Stimulated activated CD8-positive, alpha-beta memory T cell treated with anti-CD3 and anti-CD28 coated beads, Interleukin-15, amount 100 ng/mL, for 48 hours (primary cell): ENCODE results near the gene ALG3.
A peak's percentile ranks its signal among the peaks of the same experiment; 100 is the strongest.

Source experiments
- DNase-seq, 2 donors: peaks; one replicate each; pipeline ENCODE4 v3.0.0-alpha.2; 2020; ENCODE audit warnings: low read depth in 2 of 2

Gene ALG3

GRCh38 chr3:184235381-184236032 lies 13.3 kb downstream of the ALG3 start:
- DNase-seq = no peak

- no peak for DNase-seq
These were observed 13.9 kb downstream of the ALG3 start for GRCh38 chr3:184234671-184235380.

GRCh38 chr3:184234224-184234623 lies 14.5 kb downstream of the ALG3 start:
- no peak for DNase-seq

- no peak for DNase-seq
These were observed 15.5 kb downstream of the ALG3 start for GRCh38 chr3:184233127-184233843.

- no peak for DNase-seq
These were observed 17.1 kb downstream of the ALG3 start for GRCh38 chr3:184231671-184232070.

DNA sequence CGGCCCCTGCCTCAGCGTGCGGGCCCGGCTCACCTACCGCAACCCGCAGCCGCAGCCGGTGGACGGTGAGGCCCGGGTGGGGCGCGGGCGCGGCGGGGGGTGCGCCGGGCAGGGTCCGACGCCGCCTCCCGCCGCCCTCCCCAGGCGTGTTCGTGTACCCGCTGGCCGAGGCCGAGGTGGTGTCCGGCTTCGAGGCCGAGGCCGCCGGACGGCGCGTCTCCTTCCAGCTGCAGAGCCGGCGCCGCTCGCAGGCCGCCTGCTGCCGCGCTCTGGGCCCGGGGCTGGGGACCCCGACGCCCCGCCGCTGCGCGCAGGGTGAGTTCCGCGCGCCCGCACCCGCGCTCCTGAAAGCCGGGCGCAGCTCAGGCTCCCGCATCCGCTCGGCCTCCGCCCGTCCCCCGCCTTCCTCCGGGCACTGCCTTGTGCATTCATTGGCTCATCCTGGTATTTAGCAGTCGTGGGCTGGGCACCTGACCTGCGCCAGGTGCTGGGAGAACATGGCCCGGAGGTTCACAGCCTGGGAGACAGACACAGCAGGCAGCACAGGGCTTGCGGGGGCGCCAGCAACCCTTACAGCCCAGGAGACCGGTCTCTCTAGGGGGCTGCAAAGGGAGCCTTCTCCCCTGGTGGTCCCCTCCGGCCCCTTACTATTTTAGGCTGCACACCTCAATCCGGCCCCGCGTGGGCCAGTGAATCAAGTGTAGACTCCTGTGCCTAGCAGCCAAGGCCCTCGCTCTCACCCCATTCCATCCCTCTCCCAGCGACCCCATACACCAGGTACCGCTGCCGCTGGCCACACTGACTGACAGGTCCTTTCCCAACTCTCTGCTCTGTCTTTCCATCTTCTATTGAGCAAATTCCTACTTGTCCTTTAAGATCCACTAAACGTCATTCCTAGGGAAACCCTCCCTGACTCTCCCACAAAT lies 17.9 kb downstream of the ALG3 start:
- no peak for DNase-seq

GRCh38 chr3:184230081-184230602 lies 18.6 kb downstream of the ALG3 start:
- no peak for DNase-seq

DNA sequence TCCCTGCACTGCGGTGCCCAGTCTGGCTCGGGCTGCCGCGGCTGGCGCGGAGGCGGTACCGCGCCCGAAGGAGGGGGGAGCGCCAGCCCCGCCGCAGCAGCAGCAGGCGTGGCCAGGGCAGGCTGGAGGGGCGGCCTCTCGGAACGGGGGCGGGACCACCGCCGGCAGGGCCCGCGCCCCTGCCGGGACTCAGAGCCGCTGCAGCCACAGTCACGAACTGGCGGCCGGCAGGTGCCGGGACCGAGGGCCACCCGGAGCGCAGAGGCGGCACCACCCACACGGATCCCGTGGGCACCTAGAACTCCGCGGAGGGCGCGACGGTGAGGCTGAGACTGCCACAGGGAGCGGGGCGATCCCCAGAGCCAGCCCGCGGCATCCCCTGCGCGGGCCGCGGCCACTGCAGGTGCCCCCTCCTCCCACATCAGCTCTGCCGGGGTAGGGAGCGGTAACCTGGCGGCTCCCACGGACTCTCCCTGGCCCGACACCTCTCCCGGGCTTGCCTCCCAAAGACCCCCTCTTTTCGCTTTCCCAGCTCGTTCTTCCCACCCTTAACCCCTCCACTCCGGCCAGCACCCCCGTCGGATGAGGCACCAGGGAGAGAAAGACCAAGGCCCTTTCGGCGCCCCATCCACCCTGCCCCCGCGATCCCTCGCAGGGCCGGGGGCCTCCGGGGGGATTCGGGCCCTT lies 19.2 kb downstream of the ALG3 start, which contains the start of gene VWA5B2:
TSS of gene VWA5B2 (plus strand) at position 192 of the 687 bp plus-strand sequence. CDS start 944 bp downstream, outside the sequence.
- DNase-seq = peak; percentile 67 to 70

DNA sequence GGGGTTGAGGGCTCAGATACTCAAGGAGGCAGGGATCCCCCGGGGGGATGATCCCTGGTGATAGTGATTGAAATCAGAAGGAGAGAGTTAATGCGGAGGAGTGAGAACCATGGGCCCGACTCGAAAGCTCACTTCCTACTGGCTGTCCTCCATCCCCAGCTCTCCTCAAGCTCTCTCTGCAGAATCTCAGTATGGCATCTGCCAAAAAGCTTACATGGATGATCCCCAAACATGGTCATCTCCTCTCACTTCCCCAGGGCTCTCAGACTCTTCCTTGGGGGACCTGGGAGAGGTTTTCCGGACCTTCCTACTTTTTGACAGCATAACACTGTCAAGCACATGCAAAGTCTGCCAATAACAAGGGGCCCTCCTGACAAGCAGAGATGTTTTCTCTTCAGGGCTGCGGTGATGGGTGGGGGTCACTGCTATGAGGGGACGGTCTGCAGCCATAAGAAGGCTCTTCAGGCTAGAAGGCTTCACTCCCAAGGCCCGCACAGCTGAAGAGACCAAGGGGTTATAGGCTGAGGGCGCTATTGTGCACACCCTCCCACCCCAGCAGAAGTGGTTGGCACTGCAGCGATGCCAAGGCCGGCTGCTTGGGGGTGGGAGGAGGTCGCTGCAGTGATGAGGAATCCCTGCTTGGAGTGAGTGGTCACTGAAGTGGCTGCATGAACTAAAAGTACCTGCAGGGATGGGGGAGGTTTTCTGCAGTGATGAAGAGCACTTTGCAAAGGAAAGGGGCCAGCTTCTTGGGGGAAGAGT lies 20.2 kb downstream of the ALG3 start:
- DNase-seq = no peak

DNA sequence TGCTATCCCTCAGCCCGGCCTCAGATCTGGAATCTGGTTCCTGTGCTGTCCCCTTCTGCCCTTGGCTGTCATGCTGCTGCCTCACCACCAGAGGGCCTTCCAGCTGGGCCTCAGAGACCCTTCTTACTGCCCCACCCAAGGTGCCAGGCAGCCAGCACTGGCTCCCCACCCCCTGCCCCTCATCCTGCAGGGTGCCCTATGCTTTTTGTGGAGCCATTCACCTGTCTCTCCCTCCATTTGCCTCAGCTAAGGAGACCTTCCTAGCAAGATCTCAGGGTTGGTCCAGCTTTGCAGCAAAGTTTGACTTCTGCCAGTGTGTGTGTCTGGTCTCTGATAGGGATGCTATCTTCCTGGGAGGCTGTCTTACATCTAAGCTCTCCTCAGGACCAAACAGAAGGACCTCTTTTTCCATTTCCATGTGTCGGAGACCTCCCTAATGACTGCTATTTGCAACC lies 21.3 kb downstream of the ALG3 start:
- DNase-seq = no peak

DNA sequence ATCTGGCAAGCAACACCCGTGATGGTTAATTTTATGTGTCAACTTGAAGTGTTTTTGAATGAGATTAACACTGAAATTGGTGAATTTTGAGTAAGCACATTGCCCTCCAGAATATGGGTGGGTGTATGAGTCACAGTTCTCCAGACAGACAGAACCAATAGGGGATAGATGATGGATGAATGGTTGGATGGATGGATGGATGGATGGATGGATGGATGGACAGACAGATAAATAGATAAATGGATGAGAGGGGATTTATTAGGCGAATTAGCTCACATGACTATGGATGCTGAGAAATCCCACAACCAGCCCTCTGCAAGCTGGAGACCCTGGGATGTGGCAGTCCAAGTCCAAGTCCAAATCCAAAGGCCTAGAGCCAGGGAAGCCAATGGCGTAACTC lies 24.8 kb downstream of the ALG3 start:
- DNase-seq = no peak

- no peak for DNase-seq
These were observed 26.2 kb downstream of the ALG3 start for GRCh38 chr3:184222521-184222920.

DNA sequence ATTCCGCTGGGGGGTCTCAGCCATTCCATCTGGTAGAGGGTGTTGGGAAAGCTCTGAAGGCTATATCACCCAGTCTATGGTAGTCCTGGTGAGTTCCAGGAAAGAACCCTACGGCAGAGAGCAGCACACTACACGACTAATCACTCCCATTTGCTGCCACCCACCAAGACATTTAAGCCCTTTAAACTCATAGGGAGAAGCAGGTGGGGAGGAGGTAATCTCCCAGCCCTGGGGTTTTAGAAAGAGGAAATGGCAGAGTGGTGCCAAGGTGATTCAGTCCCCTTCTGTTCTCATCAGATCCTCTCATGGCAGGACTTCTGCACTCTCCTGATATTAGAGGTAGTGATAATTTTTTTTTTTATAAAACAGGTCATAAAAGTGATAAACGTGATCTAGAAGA lies 29.9 kb downstream of the ALG3 start:
- DNase-seq = no peak

DNA sequence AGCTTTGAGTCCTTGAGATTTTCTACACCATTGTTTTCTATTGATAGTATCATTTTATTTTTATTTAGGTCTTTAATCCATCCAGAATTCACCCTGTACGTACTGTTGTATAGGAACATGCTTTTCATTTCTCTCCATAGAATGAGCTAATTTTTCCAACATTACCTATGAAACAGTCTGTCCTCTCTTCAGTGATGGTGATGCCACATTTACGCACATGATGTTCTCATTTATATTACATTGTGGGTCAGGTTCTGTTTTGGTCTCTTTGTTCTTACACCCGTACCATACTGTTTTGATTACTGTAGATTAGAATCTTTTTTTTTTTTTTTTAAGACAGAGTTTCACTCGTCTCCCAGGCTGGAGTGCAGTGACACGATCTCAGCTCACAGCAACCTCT lies 37.0 kb downstream of the ALG3 start:
- DNase-seq = no peak

- no peak for DNase-seq
These were observed 37.5 kb downstream of the ALG3 start for GRCh38 chr3:184211297-184211696.

DNA sequence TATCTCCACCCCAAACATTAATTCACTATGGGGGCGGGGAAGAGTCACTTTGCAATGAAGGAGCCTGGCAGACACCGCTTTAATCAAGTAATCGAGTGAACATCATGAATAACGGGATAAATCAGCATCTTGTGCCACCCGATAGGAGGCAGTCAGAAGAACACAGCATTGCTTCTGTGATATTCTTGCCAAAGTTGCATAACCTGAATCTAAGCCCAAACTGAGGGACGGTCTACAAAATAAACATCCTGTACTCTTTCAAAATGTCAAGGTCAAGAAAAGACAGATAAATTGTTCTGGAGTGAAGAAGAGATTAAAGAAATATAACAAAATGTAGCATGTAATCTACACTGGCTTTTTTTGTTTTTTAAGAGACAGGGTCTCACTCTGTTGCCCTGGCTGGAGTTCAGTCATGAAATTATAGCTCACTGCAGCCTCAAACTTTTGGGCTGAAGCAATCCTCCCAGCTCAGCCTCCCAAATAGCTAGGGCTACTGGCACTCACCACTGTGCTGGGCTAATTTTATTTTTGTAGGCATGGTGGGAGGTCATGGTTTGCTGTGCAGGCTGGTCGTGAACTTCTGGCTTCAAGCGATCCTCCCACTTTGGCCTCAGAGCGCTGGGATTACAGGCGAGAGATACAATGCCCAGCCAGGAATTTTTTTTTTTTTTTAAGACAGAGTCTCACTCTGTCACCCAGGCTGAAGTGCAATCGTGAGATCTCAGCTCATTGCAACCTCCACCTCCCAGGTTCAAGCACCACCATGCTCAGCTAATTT lies 39.4 kb downstream of the ALG3 start:
- DNase-seq = no peak

DNA sequence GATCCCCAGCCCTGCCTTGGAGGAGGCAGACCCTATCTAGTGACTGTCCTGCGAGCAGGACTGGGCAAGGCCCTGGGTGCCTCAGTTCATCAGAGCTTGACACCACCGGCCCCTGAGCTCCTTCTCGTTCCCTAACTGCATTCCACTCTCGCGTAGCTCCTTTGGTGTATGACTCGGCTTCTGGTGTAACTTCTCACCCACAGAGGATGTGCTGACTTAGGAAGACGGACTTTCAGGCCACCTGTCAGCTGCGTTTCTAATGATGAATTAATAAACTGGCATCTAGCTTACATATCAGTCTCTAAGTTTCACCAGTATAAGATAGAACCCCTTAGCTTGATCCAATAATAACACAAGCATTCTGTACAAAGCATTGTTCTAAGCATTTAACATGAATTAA lies 45.2 kb downstream of the ALG3 start:
- no peak for DNase-seq

GRCh38 chr3:184200825-184201224 lies 47.9 kb downstream of the ALG3 start:
- DNase-seq = no peak

DNA sequence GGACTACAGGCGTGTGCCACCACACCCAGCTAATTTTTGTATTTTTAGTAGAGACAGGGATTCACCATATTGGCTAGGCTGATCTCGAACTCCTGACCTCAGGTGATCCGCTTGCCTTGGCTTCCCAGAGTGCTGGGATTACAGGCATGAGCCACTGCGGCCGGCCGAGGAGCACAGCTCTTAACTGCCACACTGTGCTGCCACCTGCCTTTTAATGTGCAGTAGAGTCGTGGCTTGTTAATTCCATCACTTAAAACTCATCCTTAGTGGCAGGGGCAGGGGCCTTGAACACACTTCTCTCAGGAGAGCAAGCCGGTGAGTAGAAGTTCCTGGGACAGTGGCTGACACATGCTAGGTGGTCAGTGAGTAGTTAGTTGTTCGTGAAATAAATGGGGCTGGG lies 50.3 kb downstream of the ALG3 start:
- no peak for DNase-seq
